ENCODE measurements around the gene PTPN13. TPM values are rescaled to one million over a fixed set of nuclear protein-coding genes. Genes with fewer than 3 reads are reported as not detected.

Gene PTPN13
- total RNA-seq, 2 experiments from 2014 or later, result 0.37 to 0.67 TPM

- ATAC-seq (no peak), DNase-seq (no peak)
- no peaks in the 10 kb centered on the region for H3K9me3 Mint-ChIP-seq (ENCODE audit: low read depth)
- H3K4me3 Mint-ChIP-seq, result no peak overlapping the region
- no peak overlapping the region for H3K27ac Mint-ChIP-seq
- H3K27me3 Mint-ChIP-seq, result no peaks in the 10 kb centered on the region
- H3K4me1 Mint-ChIP-seq, result no peaks in the 10 kb centered on the region
- CTCF ChIA-PET, result no interaction called here
- no peaks in the 10 kb centered on the region for H3K36me3 Mint-ChIP-seq
These were observed 243.8 kb downstream of the PTPN13 start for GRCh38 chr4:86837691-86838503.

DNA sequence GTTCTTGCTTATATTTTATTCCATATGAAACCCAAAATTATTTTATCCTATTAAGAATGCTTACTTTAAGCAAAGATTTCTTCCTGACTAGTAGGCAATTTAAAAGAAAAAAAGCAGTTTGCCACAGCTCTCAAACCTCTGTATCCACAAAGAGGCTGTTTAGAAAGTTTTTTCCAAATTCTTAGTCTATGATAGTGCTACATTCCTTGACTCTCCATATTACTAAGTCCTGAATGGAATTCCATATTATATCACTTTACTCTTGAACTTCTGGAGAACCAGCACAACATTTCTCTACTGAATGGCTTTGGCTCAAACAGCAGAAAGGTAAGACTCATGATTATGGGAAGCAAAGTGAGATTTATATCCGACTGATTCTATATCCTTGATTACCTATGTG, 246.7 kb downstream of the PTPN13 start:
- Mint-ChIP-seq H3K27me3 (no peaks in the 10 kb centered on the region), H3K36me3 (no peaks in the 10 kb centered on the region), H3K9me3 (ENCODE audit: low read depth) (no peaks in the 10 kb centered on the region), H3K4me1 (no peaks in the 10 kb centered on the region), H3K27ac (no peak overlapping the region), H3K4me3 (no peak overlapping the region)
- CTCF ChIA-PET, result no interaction called here
- no peak for ATAC-seq
- DNase-seq, result no peak

DNA sequence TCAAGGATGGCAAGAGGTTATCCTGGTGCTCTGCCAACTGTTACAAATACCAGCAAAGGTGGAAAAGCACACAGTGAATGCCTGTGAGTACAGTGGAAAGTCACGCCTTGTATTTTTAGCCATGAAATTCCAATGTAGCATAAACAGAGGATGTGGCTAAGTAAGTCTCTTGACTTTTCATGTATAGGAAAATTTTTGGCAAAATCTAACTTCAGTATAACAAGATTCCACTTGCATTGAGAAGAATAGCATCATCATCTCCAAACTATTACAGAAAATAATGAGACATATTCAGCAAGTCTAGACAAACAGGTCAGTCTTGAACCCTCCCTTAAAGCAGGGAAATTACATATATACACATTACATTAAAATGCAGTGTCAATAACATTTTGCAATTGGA, 247.2 kb downstream of the PTPN13 start:
- no peaks in the 10 kb centered on the region for H3K4me1 Mint-ChIP-seq
- H3K9me3 Mint-ChIP-seq (ENCODE audit: low read depth), result no peaks in the 10 kb centered on the region
- H3K4me3 Mint-ChIP-seq, result no peak overlapping the region
- H3K27me3 Mint-ChIP-seq, result no peaks in the 10 kb centered on the region
- CTCF ChIA-PET, result no interaction called here
- DNase-seq (no peak), ATAC-seq (no peak)
- no peak overlapping the region for H3K27ac Mint-ChIP-seq
- no peaks in the 10 kb centered on the region for H3K36me3 Mint-ChIP-seq

- ATAC-seq (no peak), DNase-seq (no peak)
- Mint-ChIP-seq H3K27ac (no peak overlapping the region), H3K36me3 (no peaks in the 10 kb centered on the region), H3K4me1 (no peaks in the 10 kb centered on the region), H3K4me3 (no peak overlapping the region), H3K9me3 (ENCODE audit: low read depth) (no peaks in the 10 kb centered on the region), H3K27me3 (no peaks in the 10 kb centered on the region)
- CTCF ChIA-PET, result no interaction called here
These were observed 251.5 kb downstream of the PTPN13 start for GRCh38 chr4:86845593-86845992.

GRCh38 chr4:86846921-86847320, 252.8 kb downstream of the PTPN13 start:
- H3K4me1 Mint-ChIP-seq, result no peaks in the 10 kb centered on the region
- H3K4me3 Mint-ChIP-seq, result no peak overlapping the region
- no peaks in the 10 kb centered on the region for H3K27me3 Mint-ChIP-seq
- DNase-seq (no peak), ATAC-seq (no peak)
- CTCF ChIA-PET, result no interaction called here
- H3K36me3 Mint-ChIP-seq, result no peaks in the 10 kb centered on the region
- no peaks in the 10 kb centered on the region for H3K9me3 Mint-ChIP-seq (ENCODE audit: low read depth)
- H3K27ac Mint-ChIP-seq, result no peak overlapping the region

GRCh38 chr4:86847571-86847970, 253.5 kb downstream of the PTPN13 start:
- Mint-ChIP-seq H3K9me3 (ENCODE audit: low read depth) (no peaks in the 10 kb centered on the region), H3K27ac (no peak overlapping the region), H3K27me3 (no peaks in the 10 kb centered on the region), H3K4me1 (no peaks in the 10 kb centered on the region), H3K36me3 (no peaks in the 10 kb centered on the region), H3K4me3 (no peak overlapping the region)
- ATAC-seq (no peak), DNase-seq (no peak)
- CTCF ChIA-PET, result no interaction called here

- no peak for ATAC-seq
- H3K27ac Mint-ChIP-seq, result no peak overlapping the region
- H3K4me3 Mint-ChIP-seq, result no peak overlapping the region
- H3K36me3 Mint-ChIP-seq, result no peaks in the 10 kb centered on the region
- no peak for DNase-seq
- CTCF ChIA-PET, result no interaction called here
- no peaks in the 10 kb centered on the region for H3K4me1 Mint-ChIP-seq
- H3K9me3 Mint-ChIP-seq (ENCODE audit: low read depth), result no peaks in the 10 kb centered on the region
- H3K27me3 Mint-ChIP-seq, result no peaks in the 10 kb centered on the region
These were observed 254.0 kb downstream of the PTPN13 start for GRCh38 chr4:86848136-86848535.

- Mint-ChIP-seq H3K27ac (no peak within 1 kb of the TSS), H3K9me3 (ENCODE audit: low read depth) (no peaks in the 10 kb centered on the region), H3K4me3 (no peak within 1 kb of the TSS), H3K4me1 (no peaks in the 10 kb centered on the region), H3K36me3 (no peaks in the 10 kb centered on the region), H3K27me3 (no peaks in the 10 kb centered on the region)
- no peak for DNase-seq
- CTCF ChIA-PET, result no interaction called here
- no peak for ATAC-seq
These were observed 254.9 kb downstream of the PTPN13 start, which contains the start of gene SLC10A6 for GRCh38 chr4:86848732-86849619. TSS of gene SLC10A6 (minus strand) at chr4:86849384. CDS start at chr4:86849115, 269 bp downstream.

DNA sequence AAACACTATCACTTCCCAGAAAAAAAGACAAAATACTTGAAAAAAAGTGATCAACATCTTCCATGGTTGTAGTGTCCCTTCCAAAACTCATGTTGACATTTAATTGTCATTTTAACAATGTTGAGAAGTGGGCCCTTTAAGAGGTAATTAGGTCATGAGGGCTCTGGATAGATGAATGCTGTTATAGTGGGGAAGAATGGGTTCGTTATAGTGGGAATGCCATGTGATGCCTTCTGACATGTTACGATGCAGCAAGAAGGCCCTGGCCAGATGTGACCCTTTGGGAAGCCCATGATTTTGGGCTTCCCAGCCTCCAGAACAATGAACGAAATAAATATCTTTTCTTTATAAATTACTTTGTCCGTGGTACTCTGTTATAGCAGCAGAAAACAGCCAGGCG, 259.1 kb downstream of the PTPN13 start:
- H3K9me3 Mint-ChIP-seq (ENCODE audit: low read depth), result no peaks in the 10 kb centered on the region
- DNase-seq, result no peak
- CTCF ChIA-PET, result no interaction called here
- no peak overlapping the region for H3K27ac Mint-ChIP-seq
- H3K27me3 Mint-ChIP-seq, result no peaks in the 10 kb centered on the region
- H3K4me1 Mint-ChIP-seq, result no peaks in the 10 kb centered on the region
- H3K4me3 Mint-ChIP-seq, result no peak overlapping the region
- no peak for ATAC-seq
- no peaks in the 10 kb centered on the region for H3K36me3 Mint-ChIP-seq

DNA sequence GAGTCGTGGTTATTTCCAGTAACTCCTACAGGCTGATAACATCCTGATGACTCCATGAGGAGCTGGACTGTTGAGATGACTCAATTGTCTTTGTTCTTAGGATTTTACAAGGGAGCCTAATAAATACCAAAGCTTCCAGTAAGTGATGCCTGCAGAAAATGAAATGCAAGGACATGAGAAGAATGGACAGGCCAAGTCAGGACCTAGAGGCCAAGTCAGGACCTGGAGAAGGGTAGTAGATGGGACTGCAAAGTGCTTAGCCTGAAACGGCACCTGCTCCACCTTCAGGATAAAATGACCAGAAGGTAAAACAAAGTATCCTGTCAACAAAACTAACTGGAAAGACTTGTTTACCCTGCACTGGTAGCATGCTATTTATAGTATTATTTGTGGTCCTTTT, 261.5 kb downstream of the PTPN13 start:
- Mint-ChIP-seq H3K4me3 (no peak overlapping the region), H3K27ac (no peak overlapping the region), H3K36me3 (no peaks in the 10 kb centered on the region), H3K27me3 (no peaks in the 10 kb centered on the region), H3K4me1 (no peaks in the 10 kb centered on the region), H3K9me3 (ENCODE audit: low read depth) (no peaks in the 10 kb centered on the region)
- CTCF ChIA-PET, result no interaction called here
- ATAC-seq, result no peak
- DNase-seq, result no peak

DNA sequence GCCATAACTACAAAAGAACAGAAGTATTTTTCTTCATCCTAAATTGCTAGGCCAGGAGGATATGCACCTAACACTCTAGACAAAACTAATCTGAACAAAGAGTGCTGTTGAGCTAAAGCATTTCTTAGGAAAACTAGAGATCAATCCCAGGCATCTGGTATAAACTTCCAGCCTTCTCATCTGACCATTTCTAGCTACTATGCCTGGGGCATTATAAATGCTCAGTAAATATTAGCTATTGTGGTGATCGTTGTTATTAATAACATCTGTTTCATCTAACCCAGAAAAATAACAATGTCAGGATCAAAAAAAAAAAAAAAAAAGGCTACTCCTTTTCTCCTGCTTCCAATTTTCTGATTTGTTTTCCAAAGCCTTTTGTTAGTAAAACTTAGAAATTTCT, 262.8 kb downstream of the PTPN13 start:
- H3K4me3 Mint-ChIP-seq, result no peak overlapping the region
- H3K27me3 Mint-ChIP-seq, result no peaks in the 10 kb centered on the region
- no peak overlapping the region for H3K27ac Mint-ChIP-seq
- CTCF ChIA-PET, result no interaction called here
- ATAC-seq (no peak), DNase-seq (no peak)
- no peaks in the 10 kb centered on the region for H3K36me3 Mint-ChIP-seq
- H3K4me1 Mint-ChIP-seq, result no peaks in the 10 kb centered on the region
- H3K9me3 Mint-ChIP-seq (ENCODE audit: low read depth), result no peaks in the 10 kb centered on the region

DNA sequence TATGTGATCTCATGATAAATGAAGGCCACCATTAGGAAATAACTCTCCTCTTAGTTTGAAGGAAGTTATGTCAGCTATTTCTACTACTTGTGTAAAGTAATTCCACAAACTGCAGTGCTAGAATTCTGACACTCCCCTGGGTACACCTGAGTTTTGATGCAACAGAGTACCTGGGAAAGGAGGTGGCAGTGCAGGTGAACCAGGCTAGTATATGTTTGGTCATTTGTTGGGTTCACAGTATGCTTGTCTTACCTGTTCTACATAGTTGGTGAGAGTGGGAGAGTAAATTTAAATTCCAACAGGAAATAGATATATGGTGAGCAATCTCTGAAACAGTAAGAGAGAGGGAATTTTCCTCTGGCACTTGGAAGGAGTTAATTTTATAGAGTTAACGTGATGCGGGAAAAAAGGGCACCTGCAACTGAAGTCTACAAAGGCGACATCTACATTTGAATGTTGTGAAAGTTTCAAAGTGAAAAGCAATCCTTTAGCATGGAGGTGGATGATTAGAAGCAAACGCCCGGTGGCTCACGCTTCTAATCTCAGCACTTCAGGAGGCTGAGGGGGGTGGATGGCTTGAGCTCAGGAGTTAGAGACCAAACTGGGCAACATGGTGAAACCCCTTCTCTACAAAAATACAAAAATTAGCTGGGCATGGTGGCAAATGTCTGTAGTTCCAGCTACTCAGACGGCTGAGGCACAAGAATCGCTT, 263.4 kb downstream of the PTPN13 start:
- no peaks in the 10 kb centered on the region for H3K9me3 Mint-ChIP-seq (ENCODE audit: low read depth)
- no peak for DNase-seq
- H3K36me3 Mint-ChIP-seq, result no peaks in the 10 kb centered on the region
- no peaks in the 10 kb centered on the region for H3K4me1 Mint-ChIP-seq
- no peak overlapping the region for H3K4me3 Mint-ChIP-seq
- CTCF ChIA-PET, result no interaction called here
- no peak for ATAC-seq
- no peaks in the 10 kb centered on the region for H3K27me3 Mint-ChIP-seq
- no peak overlapping the region for H3K27ac Mint-ChIP-seq
